PC-3 (cell line): ENCODE data around the gene SLC5A6. TPM values are rescaled to one million over a fixed set of nuclear protein-coding genes. Genes with fewer than 3 reads are reported as not detected.

Experiments
- ATAC-seq: fragments of 200-7000 bp; cut with Tn5 transposase; 2 replicates; pipeline ENCODE4 v1.9.1; 2020; ENCODE audit warnings: mild to moderate bottlenecking, moderate library complexity
- BruUV-seq: library from RNA; stranded (reverse); fragments of 400-500 nt; replicated peaks from 2 replicates; lab custom pipeline; 2021; lab: Mats Ljungman, UMichigan
- CTCF ChIA-PET: fragments of 300-600 bp; sonication (Branson Sonifier 250); formaldehyde crosslinking; loops from one replicate; lab custom pipeline; 2022; ENCODE audit warnings: antibody characterized with exemption; lab: Charles Lee
- POLR2A ChIA-PET: fragments of 300-600 bp; sonication (Branson Sonifier 250); formaldehyde crosslinking; loops from one replicate; lab custom pipeline; 2022; ENCODE audit warnings: antibody characterized with exemption; ENCODE audit not compliant: unreplicated experiment; lab: Charles Lee
- DNase-seq: peaks from one replicate; pipeline ENCODE4 v3.0.0-alpha.2; 2015
- H2AFZ ChIP-seq: fragments of 300-600 bp; sonication (generic); 2 replicates; pipeline ENCODE4 v1.6.0; 2016; ENCODE audit warnings: antibody characterized with exemption, low read length
- H3F3A ChIP-seq: fragments of 300-600 bp; sonication (generic); one replicate; pipeline ENCODE4 v1.6.0; 2017; ENCODE audit warnings: antibody characterized with exemption, low read length, control low read depth, mild to moderate bottlenecking; ENCODE audit not compliant: unreplicated experiment
- H3K27ac ChIP-seq: fragments of 300-600 bp; sonication (generic); 2 replicates; pipeline ENCODE4 v1.5.1; 2016; ENCODE audit warnings: mild to moderate bottlenecking, low read length
- H3K27me3 ChIP-seq: fragments of 300-600 bp; sonication (generic); 2 replicates; pipeline ENCODE4 v1.6.1; 2016; ENCODE audit warnings: low read length, mixed read lengths
- H3K36me3 ChIP-seq: fragments of 300-600 bp; sonication (generic); 2 replicates; pipeline ENCODE4 v1.6.1; 2016; ENCODE audit warnings: low read depth, mixed run types, low read length, mixed read lengths
- H3K4me1 ChIP-seq: fragments of 300-600 bp; sonication (generic); 2 replicates; pipeline ENCODE4 v1.5.1; 2016; ENCODE audit warnings: low read length; ENCODE audit not compliant: insufficient read depth
- H3K4me2 ChIP-seq: fragments of 300-600 bp; sonication (generic); 2 replicates; pipeline ENCODE4 v1.6.0; 2016; ENCODE audit warnings: low read length
- H3K4me3 ChIP-seq: fragments of 300-600 bp; sonication (generic); 2 replicates; pipeline ENCODE4 v1.5.1; 2016; ENCODE audit warnings: mild to moderate bottlenecking, low read length, mixed read lengths
- H3K79me2 ChIP-seq: fragments of 300-600 bp; sonication (generic); 2 replicates; pipeline ENCODE4 v1.6.1; 2017; ENCODE audit warnings: low read length, mixed read lengths
- H3K9ac ChIP-seq: fragments of 300-600 bp; sonication (generic); 2 replicates; pipeline ENCODE4 v1.6.0; 2016; ENCODE audit warnings: mild to moderate bottlenecking, low read length
- H3K9me2 ChIP-seq: fragments of 300-600 bp; sonication (generic); replicated peaks from 2 replicates; pipeline ENCODE4 v1.6.1; 2016; ENCODE audit warnings: mixed run types, low read length, mixed read lengths
- H3K9me3 ChIP-seq: fragments of 300-600 bp; sonication (generic); 2 replicates; pipeline ENCODE4 v1.6.1; 2016; ENCODE audit warnings: low read length, mixed read lengths
- H4K20me1 ChIP-seq: fragments of 300-600 bp; sonication (generic); 2 replicates; pipeline ENCODE4 v1.6.1; 2016; ENCODE audit warnings: low read length, mixed read lengths
- EZH2 ChIP-seq: fragments of 300-600 bp; sonication (generic); IDR thresholded peaks from one replicate; pipeline ENCODE4 v1.6.1; 2017; ENCODE audit warnings: antibody characterized with exemption, mild to moderate bottlenecking, low read length; ENCODE audit not compliant: unreplicated experiment
- EZH2phosphoT487 ChIP-seq: fragments of 300-600 bp; sonication (generic); IDR thresholded peaks from 2 replicates; pipeline ENCODE4 v1.6.1; 2018; ENCODE audit warnings: mild to moderate bottlenecking, antibody characterized with exemption, low read length, borderline replicate concordance
- intact Hi-C: fragments of 100-400 bp; cut with micrococcal nuclease; formaldehyde crosslinking; loops from 2 replicates; pipeline ENCODE4 v1.9.0; 2023
- total RNA-seq: library from RNA; depleted of rRNA; stranded (reverse); fragments of >200 nt; gene quantifications from 2 replicates; pipeline ENCODE4 v1.2.3, GENCODE V29; 2014
- TF ChIP-seq, protein P1 (sequence below): fragments of 300-600 bp; sonication (generic); conservative IDR thresholded peaks from 2 replicates; pipeline ENCODE4 v1.5.1; 2017; ENCODE audit warnings: antibody characterized with exemption, low read depth, mild to moderate bottlenecking, low read length

SLC5A6 gene
- total RNA-seq, 1 experiment from 2014 or later = 48.1 TPM

DNA sequence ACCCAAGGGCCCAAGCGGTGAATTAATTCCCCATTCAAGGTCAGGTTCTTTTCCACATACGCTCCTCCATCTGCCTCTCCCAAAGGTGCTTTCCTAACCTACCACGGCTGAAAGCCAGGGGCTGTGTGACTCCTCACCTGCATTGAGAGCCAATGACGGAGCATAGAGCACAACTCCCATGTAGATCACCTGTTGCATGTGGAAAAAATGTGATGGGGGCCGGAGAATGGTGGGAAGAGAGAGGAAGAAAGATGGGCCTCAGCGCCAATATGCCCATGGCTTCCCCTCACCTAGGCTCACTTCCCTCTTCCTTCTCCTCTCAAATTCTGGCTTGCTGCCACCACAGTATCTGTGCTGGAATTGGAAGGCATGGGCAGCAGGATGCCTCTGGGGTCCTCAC lies 5.7 kb downstream of the SLC5A6 start:
- POLR2A ChIA-PET = no interaction called here
- Histone ChIP-seq H2AFZ (no peak overlapping the region), H3K4me2 (no peak overlapping the region), H3K27ac (no peak overlapping the region), H3K4me1 (peaks cover 11% of the 10 kb centered on the region), H3K79me2 (peaks cover 14% of the 10 kb centered on the region), H3K4me3 (no peak overlapping the region), H3K9ac (no peak overlapping the region), H3K9me3 (no peaks in the 10 kb centered on the region), H4K20me1 (no peaks in the 10 kb centered on the region), H3K27me3 (no peaks in the 10 kb centered on the region), H3K9me2 (no peaks in the 10 kb centered on the region), H3K36me3 (peaks cover 31% of the 10 kb centered on the region; the same call in 1 of the 2 replicates), H3F3A (no peaks in the 10 kb centered on the region)
- no peak for TF ChIP-seq EZH2
- TF ChIP-seq EZH2phosphoT487 = no peak
- TF ChIP-seq, protein P1, sequence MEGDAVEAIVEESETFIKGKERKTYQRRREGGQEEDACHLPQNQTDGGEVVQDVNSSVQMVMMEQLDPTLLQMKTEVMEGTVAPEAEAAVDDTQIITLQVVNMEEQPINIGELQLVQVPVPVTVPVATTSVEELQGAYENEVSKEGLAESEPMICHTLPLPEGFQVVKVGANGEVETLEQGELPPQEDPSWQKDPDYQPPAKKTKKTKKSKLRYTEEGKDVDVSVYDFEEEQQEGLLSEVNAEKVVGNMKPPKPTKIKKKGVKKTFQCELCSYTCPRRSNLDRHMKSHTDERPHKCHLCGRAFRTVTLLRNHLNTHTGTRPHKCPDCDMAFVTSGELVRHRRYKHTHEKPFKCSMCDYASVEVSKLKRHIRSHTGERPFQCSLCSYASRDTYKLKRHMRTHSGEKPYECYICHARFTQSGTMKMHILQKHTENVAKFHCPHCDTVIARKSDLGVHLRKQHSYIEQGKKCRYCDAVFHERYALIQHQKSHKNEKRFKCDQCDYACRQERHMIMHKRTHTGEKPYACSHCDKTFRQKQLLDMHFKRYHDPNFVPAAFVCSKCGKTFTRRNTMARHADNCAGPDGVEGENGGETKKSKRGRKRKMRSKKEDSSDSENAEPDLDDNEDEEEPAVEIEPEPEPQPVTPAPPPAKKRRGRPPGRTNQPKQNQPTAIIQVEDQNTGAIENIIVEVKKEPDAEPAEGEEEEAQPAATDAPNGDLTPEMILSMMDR = no peak
- ATAC-seq (no peak), DNase-seq (no peak)
- intact Hi-C loops = no loop called here
- CTCF ChIA-PET = no interaction called here
- BruUV-seq = no TSS peak

DNA sequence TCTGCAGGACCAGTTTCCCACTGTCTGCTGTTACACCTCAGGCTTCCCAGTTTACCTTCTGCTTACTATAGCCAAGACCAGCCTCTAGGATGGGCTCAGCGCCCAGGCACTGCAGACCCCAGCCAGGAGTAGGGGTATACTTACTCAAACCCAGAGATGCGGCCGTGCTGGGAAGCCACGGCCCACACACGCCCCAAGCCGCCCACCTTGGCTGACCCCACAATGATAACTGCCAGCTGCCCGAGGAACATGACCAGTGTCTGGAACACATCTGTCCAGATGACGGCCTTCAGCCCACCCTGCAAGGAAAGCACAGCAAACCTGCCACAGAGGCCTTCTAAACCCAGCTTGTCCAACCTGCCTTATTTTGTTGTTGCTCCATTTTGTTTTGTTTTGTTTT lies 6.9 kb downstream of the SLC5A6 start:
- ATAC-seq = no peak

DNA sequence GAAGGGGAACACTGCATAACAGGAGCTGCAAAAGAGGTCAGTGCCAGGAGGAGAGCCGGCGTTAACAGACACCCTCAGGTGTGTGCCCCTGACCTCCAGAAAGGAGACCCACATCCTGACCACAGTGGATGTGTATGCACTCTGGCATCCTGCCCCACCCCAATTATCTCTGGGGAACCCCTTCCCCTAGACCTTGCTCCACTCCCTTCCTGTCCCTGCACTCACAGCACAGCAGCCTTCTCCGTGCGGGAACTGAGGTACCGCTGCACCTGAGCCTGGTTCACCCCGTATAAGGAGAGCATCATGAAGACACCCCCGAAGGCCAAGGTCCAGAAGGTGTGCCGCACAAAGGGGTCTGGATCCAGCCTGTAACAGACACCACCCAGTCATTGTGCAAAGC lies 7.5 kb downstream of the SLC5A6 start:
- POLR2A ChIA-PET = no interaction called here

More for the DNA sequence above, 6.9 kb downstream of the SLC5A6 start:
- Histone ChIP-seq H3K27me3 (no peaks in the 10 kb centered on the region), H2AFZ (no peak overlapping the region), H3K36me3 (peaks cover 32% of the 10 kb centered on the region; the same call in 1 of the 2 replicates), H3K9me2 (no peaks in the 10 kb centered on the region), H3K9me3 (no peaks in the 10 kb centered on the region), H4K20me1 (no peaks in the 10 kb centered on the region), H3F3A (no peaks in the 10 kb centered on the region), H3K79me2 (peaks cover 9% of the 10 kb centered on the region; the same call in 1 of the 2 replicates), H3K4me3 (no peak overlapping the region), H3K4me1 (peaks cover 7% of the 10 kb centered on the region; the same call in 1 of the 2 replicates), H3K27ac (no peak overlapping the region), H3K9ac (no peak overlapping the region), H3K4me2 (no peak overlapping the region)
- BruUV-seq = no TSS peak
- CTCF ChIA-PET = no interaction called here
- intact Hi-C loops = no loop called here
- no peak for DNase-seq
- POLR2A ChIA-PET = no interaction called here
- TF ChIP-seq EZH2phosphoT487 = no peak
- TF ChIP-seq, protein P1 = no peak

More for the DNA sequence above, 7.5 kb downstream of the SLC5A6 start:
- intact Hi-C loops = no loop called here
- Histone ChIP-seq H3K36me3 (peaks cover 33% of the 10 kb centered on the region; the same call in 1 of the 2 replicates), H2AFZ (no peak overlapping the region), H3K4me3 (no peak overlapping the region), H3K27me3 (no peaks in the 10 kb centered on the region), H3K4me1 (peaks cover under 1% of the 10 kb centered on the region; the same call in 1 of the 2 replicates), H3K9me2 (no peaks in the 10 kb centered on the region), H3K79me2 (peaks cover 9% of the 10 kb centered on the region; the same call in 1 of the 2 replicates), H3F3A (no peaks in the 10 kb centered on the region), H3K4me2 (no peak overlapping the region), H3K27ac (no peak overlapping the region), H3K9ac (no peak overlapping the region), H3K9me3 (no peaks in the 10 kb centered on the region), H4K20me1 (no peaks in the 10 kb centered on the region)
- DNase-seq (no peak), ATAC-seq (no peak)
- no peak for TF ChIP-seq EZH2phosphoT487
- no peak for TF ChIP-seq EZH2
- TF ChIP-seq, protein P1 = no peak
- no TSS peak for BruUV-seq
- CTCF ChIA-PET = no interaction called here
